Thyroid gland (tissue), 4 donors: ENCODE results near the gene MEP1A.
"Not testable (repeated sequence)": the region's sequence is repeated elsewhere in the genome, so short reads cannot be mapped to it uniquely, and the experiment has no call there.

ENCODE experiments used
- CTCF ChIP-seq, 6 experiments: fragments of 200-600 bp in 3 of 6; fragments of 450-650 bp in 3 of 6; sonication (generic) in 3 of 6; IDR thresholded peaks; one replicate each; pipeline ENCODE4 v1.5.1; 2016 to 2019; ENCODE audit warnings: antibody characterized with exemption in 6 of 6, mild to moderate bottlenecking in 2 of 6, inconsistent platforms in 1 of 6, moderate library complexity in 1 of 6
- POLR2A ChIP-seq, 2 donors: fragments of 450-650 bp; IDR thresholded peaks; one replicate each; pipeline ENCODE4 v1.6.1; 2017; ENCODE audit warnings: antibody characterized with exemption in 2 of 2, mild to moderate bottlenecking in 2 of 2, moderate library complexity in 1 of 2

- not testable (repeated sequence) for TF ChIP-seq POLR2A, CTCF (IDR thresholded peaks at IDR 0.05)
Observed at GRCh38 chr6:46851576-46851975, 58.4 kb downstream of the MEP1A start.
